Nephron progenitor cell (in vitro differentiated cells): ENCODE measurements around the gene HPGDS.

ENCODE experiments used
- DNase-seq: peaks from one replicate; pipeline ENCODE4 v3.0.0; 2021
- H3K27ac Mint-ChIP-seq: 2 replicates; pipeline ENCODE4 v1.8.0; 2021; ENCODE audit warnings: mild to moderate bottlenecking, moderate library complexity, mixed read lengths
- H3K27me3 Mint-ChIP-seq: 2 replicates; pipeline ENCODE4 v1.8.0; 2021; ENCODE audit warnings: mild to moderate bottlenecking, low read depth, mixed read lengths; ENCODE audit not compliant: poor library complexity
- H3K36me3 Mint-ChIP-seq: 2 replicates; pipeline ENCODE4 v1.8.0; 2021; ENCODE audit warnings: low read depth, mixed read lengths
- H3K4me1 Mint-ChIP-seq: 2 replicates; pipeline ENCODE4 v1.8.0; 2021; ENCODE audit warnings: mixed read lengths
- H3K4me3 Mint-ChIP-seq: 2 replicates; pipeline ENCODE4 v1.8.0; 2021; ENCODE audit warnings: mild to moderate bottlenecking, moderate library complexity, mixed read lengths
- H3K9me3 Mint-ChIP-seq: 2 replicates; pipeline ENCODE4 v1.8.0; 2021; ENCODE audit warnings: mild to moderate bottlenecking, moderate library complexity, mixed read lengths
- CTCF ChIP-seq: fragments of 200-600 bp; sonication (generic); IDR thresholded peaks from 2 replicates; pipeline ENCODE4 v1.5.0; 2021; ENCODE audit warnings: antibody characterized with exemption

The HPGDS gene

GRCh38 chr4:94352996-94353395, 10.4 kb upstream of the HPGDS start:
- Mint-ChIP-seq H3K27ac (no peak overlapping the region), H3K36me3 (no peaks in the 10 kb centered on the region), H3K27me3 (no peaks in the 10 kb centered on the region), H3K4me1 (peaks cover 8% of the 10 kb centered on the region), H3K4me3 (no peak overlapping the region), H3K9me3 (peaks cover 2% of the 10 kb centered on the region)
- no peak for TF ChIP-seq CTCF
- DNase-seq: no peak

DNA sequence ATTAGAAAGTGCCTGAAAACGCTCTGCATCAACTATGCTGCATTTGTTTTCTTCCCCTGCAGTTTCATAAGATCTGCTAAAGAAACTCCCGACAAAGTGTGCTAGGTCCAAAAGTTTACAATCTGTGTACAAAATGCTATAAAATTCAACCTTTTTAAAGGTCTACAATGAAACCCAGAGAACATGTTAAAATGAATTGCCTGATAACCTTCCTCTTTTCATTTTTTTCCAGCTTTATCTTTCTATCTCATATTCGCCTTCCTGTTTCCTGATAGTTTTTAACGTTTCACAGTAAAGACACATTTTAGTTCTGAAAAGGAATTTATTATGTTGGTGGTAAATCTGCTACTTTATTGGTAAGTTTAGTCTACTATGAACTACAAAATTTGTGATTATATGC, 9.5 kb upstream of the HPGDS start:
- no peak for DNase-seq
- Mint-ChIP-seq H3K9me3 (peaks cover 2% of the 10 kb centered on the region), H3K4me3 (no peak overlapping the region), H3K36me3 (no peaks in the 10 kb centered on the region), H3K27ac (no peak overlapping the region), H3K4me1 (peaks cover 8% of the 10 kb centered on the region), H3K27me3 (no peaks in the 10 kb centered on the region)
- TF ChIP-seq CTCF: no peak

DNA sequence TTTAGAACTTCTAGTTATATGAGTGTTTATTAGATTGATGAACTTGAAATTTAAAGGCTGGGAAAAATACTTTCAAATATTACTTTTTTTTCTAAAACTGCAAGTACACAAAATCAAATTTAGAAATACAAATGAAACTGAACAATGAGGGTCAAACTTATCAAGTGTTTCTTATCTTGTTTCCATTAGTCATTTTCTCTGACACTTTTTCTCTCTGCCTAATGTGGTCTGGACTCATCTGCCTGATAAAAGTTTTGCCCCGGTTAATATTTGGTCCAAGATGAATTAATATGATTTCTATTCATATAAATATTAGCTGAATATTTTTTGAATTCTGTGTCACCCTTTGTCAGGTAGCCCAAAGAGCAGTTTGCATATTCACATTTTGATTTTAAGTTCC, 8.7 kb upstream of the HPGDS start:
- TF ChIP-seq CTCF: no peak
- no peak overlapping the region for H3K4me3 Mint-ChIP-seq
- no peaks in the 10 kb centered on the region for H3K27me3 Mint-ChIP-seq
- no peak for DNase-seq
- no peak overlapping the region for H3K27ac Mint-ChIP-seq
- H3K9me3 Mint-ChIP-seq: peaks cover 2% of the 10 kb centered on the region
- H3K36me3 Mint-ChIP-seq: no peaks in the 10 kb centered on the region
- H3K4me1 Mint-ChIP-seq: peaks cover 8% of the 10 kb centered on the region

DNA sequence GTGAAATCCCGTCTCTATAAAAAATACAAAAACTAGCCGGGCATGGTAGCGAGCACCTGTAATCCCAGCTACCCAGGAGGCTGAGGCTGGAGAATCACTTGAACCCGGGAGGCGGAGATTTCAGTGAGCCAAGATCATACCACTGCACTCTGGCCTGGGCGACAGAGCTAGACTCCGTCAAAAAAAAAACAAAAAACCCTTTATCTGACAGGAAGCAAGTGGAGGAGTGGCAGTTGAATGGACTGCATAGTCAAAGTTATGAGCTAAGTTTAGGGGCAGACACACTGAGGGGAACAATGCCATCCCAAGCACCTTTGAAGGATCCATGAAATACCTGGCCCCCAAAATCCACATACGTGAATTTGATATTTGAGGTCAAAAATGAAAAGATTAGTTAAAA, 7.5 kb upstream of the HPGDS start:
- H3K27me3 Mint-ChIP-seq: no peaks in the 10 kb centered on the region
- H3K36me3 Mint-ChIP-seq: no peaks in the 10 kb centered on the region
- TF ChIP-seq CTCF: no peak
- H3K27ac Mint-ChIP-seq: no peak overlapping the region
- peaks cover 8% of the 10 kb centered on the region for H3K4me1 Mint-ChIP-seq
- no peak overlapping the region for H3K4me3 Mint-ChIP-seq
- DNase-seq: no peak
- H3K9me3 Mint-ChIP-seq: peaks cover 2% of the 10 kb centered on the region

- H3K4me1 Mint-ChIP-seq: peaks cover 2% of the 10 kb centered on the region
- H3K27ac Mint-ChIP-seq: no peak overlapping the region
- H3K27me3 Mint-ChIP-seq: no peaks in the 10 kb centered on the region
- no peak for DNase-seq
- TF ChIP-seq CTCF: no peak
- H3K9me3 Mint-ChIP-seq: peaks cover 2% of the 10 kb centered on the region
- H3K4me3 Mint-ChIP-seq: no peak overlapping the region
- H3K36me3 Mint-ChIP-seq: no peaks in the 10 kb centered on the region
Observed at GRCh38 chr4:94349193-94349592, 6.6 kb upstream of the HPGDS start.

GRCh38 chr4:94348666-94349065, 6.0 kb upstream of the HPGDS start:
- H3K36me3 Mint-ChIP-seq: no peaks in the 10 kb centered on the region
- no peak overlapping the region for H3K4me3 Mint-ChIP-seq
- H3K9me3 Mint-ChIP-seq: peaks cover 2% of the 10 kb centered on the region
- H3K27ac Mint-ChIP-seq: no peak overlapping the region
- no peaks in the 10 kb centered on the region for H3K4me1 Mint-ChIP-seq
- H3K27me3 Mint-ChIP-seq: no peaks in the 10 kb centered on the region
- no peak for TF ChIP-seq CTCF
- no peak for DNase-seq
